Activated CD8-positive, alpha-beta T cell treated with anti-CD3 and anti-CD28 coated beads, Interleukin-2, amount 10 ng/mL, durations not matched to agents 7 days and 5 days (primary cell): ENCODE data around the gene RTP2. TPM values are rescaled to one million over a fixed set of nuclear protein-coding genes. Genes with fewer than 3 reads are reported as not detected.

ENCODE experiments used
- ATAC-seq: fragments of 150-1000 bp; cut with Tn5 transposase; one replicate; pipeline ENCODE4 v1.10.0; 2021; ENCODE audit warnings: moderate library complexity
- CTCF ChIA-PET: fragments of 350-600 bp; sonication (Branson Sonifier 250); formaldehyde crosslinking; loops from one replicate; lab custom pipeline; 2021; ENCODE audit warnings: antibody characterized with exemption; lab: Charles Lee
- POLR2A ChIA-PET: fragments of 350-600 bp; sonication (Branson Sonifier 250); formaldehyde crosslinking; loops from one replicate; lab custom pipeline; 2021; ENCODE audit warnings: antibody characterized with exemption; lab: Charles Lee
- DNase-seq: peaks from one replicate; pipeline ENCODE4 v3.0.0-alpha.2; 2020
- H3K27ac Mint-ChIP-seq: one replicate; pipeline ENCODE4 v1.8.0; 2021; ENCODE audit warnings: mild to moderate bottlenecking, mixed read lengths
- H3K27me3 Mint-ChIP-seq: one replicate; pipeline ENCODE4 v1.8.0; 2021; ENCODE audit warnings: low read depth, mixed read lengths
- H3K36me3 Mint-ChIP-seq: one replicate; pipeline ENCODE4 v1.8.0; 2021; ENCODE audit warnings: low read depth, mixed read lengths
- H3K4me1 Mint-ChIP-seq: one replicate; pipeline ENCODE4 v1.8.0; 2021; ENCODE audit warnings: low read depth, mixed read lengths
- H3K4me3 Mint-ChIP-seq: one replicate; pipeline ENCODE4 v1.8.0; 2021; ENCODE audit warnings: mild to moderate bottlenecking, mixed read lengths
- H3K9me3 Mint-ChIP-seq: one replicate; pipeline ENCODE4 v1.8.0; 2022; ENCODE audit warnings: mixed read lengths; ENCODE audit not compliant: insufficient read depth
- total RNA-seq, 2 experiments: library from RNA; stranded (reverse); gene quantifications; one replicate each; pipeline ENCODE4 v1.2.3, GENCODE V29; 2021

The RTP2 gene
- not detected for total RNA-seq

- CTCF ChIA-PET = interaction anchor here (1.0 to 4.9 kb wide), 5 partner anchors 13 to 383 kb away, joined by 3 to 35 read pairs (median 8); no protein-coding TSS in a partner anchor
- Mint-ChIP-seq H3K27ac (no peak within 1 kb of the TSS), H3K27me3 (peaks cover 10% of the 10 kb centered on the region), H3K4me3 (no peak within 1 kb of the TSS), H3K9me3 (no peaks in the 10 kb centered on the region), H3K36me3 (no peaks in the 10 kb centered on the region), H3K4me1 (no peaks in the 10 kb centered on the region)
- ATAC-seq (no peak), DNase-seq (no peak)
- POLR2A ChIA-PET = no interaction called here
Observed at GRCh38 chr3:187702507-187703033, at the start of gene RTP2. RTP2 (minus strand) TSS chr3:187702557; CDS start chr3:187702128, 429 bp downstream.

GRCh38 chr3:187750513-187751123, 48.3 kb upstream of the RTP2 start:
- ChIA-PET CTCF (interaction anchor here (1.0 to 6.4 kb wide), 7 partner anchors 11 to 224 kb away, joined by 4 to 101 read pairs (median 7); no protein-coding TSS in a partner anchor), POLR2A (interaction anchor here (1.9 to 9.0 kb wide), 2 partner anchors 10 to 49 kb away, joined by 6 to 195 read pairs; no protein-coding TSS in a partner anchor)
- Mint-ChIP-seq H3K4me1 (peaks cover 59% of the 10 kb centered on the region), H3K36me3 (peaks cover 7% of the 10 kb centered on the region), H3K27me3 (no peaks in the 10 kb centered on the region), H3K9me3 (no peaks in the 10 kb centered on the region), H3K27ac (peak overlapping the region; percentile 60), H3K4me3 (peak overlapping the region; percentile 8)
- DNase-seq (no peak), ATAC-seq (no peak)

- Mint-ChIP-seq H3K4me1 (peaks cover 62% of the 10 kb centered on the region), H3K27ac (peak overlapping the region; percentile 60), H3K9me3 (no peaks in the 10 kb centered on the region), H3K4me3 (no peak overlapping the region), H3K36me3 (peaks cover 11% of the 10 kb centered on the region), H3K27me3 (no peaks in the 10 kb centered on the region)
- DNase-seq = no peak
- ChIA-PET CTCF (interaction anchor here (0.7 to 6.4 kb wide), 13 partner anchors 10 to 534 kb away, joined by 3 to 101 read pairs (median 8); no protein-coding TSS in a partner anchor), POLR2A (interaction anchor here (0.6 to 9.0 kb wide), 3 partner anchors 9 to 1082 kb away, joined by 5 to 195 read pairs (median 6); no protein-coding TSS in a partner anchor)
- no peak for ATAC-seq
Observed at GRCh38 chr3:187750006-187750512, 47.7 kb upstream of the RTP2 start.

GRCh38 chr3:187748050-187748481, 45.7 kb upstream of the RTP2 start:
- DNase-seq = peak; percentile 97
- H3K36me3 Mint-ChIP-seq = peaks cover 26% of the 10 kb centered on the region
- peak; percentile 51 for ATAC-seq
- POLR2A ChIA-PET = interaction anchor here (0.6 to 9.0 kb wide), 12 partner anchors 52 to 1204 kb away, joined by 3 to 195 read pairs (median 5); partner anchors contain the start of gene LPP
- no peaks in the 10 kb centered on the region for H3K27me3 Mint-ChIP-seq
- H3K4me3 Mint-ChIP-seq = peak overlapping the region; percentile 100
- no peaks in the 10 kb centered on the region for H3K9me3 Mint-ChIP-seq
- peaks cover 56% of the 10 kb centered on the region for H3K4me1 Mint-ChIP-seq
- peak overlapping the region; percentile 100 for H3K27ac Mint-ChIP-seq
- CTCF ChIA-PET = interaction anchor here (0.6 to 6.4 kb wide), 57 partner anchors 8 to 1293 kb away, joined by 3 to 101 read pairs (median 5); partner anchors contain the start of gene LPP

- Mint-ChIP-seq H3K27me3 (no peaks in the 10 kb centered on the region), H3K4me3 (peak overlapping the region; percentile 100), H3K36me3 (peaks cover 26% of the 10 kb centered on the region), H3K9me3 (no peaks in the 10 kb centered on the region), H3K4me1 (peaks cover 56% of the 10 kb centered on the region), H3K27ac (peak overlapping the region; percentile 100)
- DNase-seq = no peak
- ChIA-PET CTCF (interaction anchor here (0.6 to 6.4 kb wide), 54 partner anchors 9 to 1294 kb away, joined by 3 to 101 read pairs (median 4); partner anchors contain the start of gene LPP), POLR2A (interaction anchor here (0.6 to 9.0 kb wide), 15 partner anchors 52 to 1204 kb away, joined by 3 to 195 read pairs (median 5); partner anchors contain the start of gene LPP)
- ATAC-seq = no peak
Observed at GRCh38 chr3:187747506-187747905, 45.1 kb upstream of the RTP2 start.

- ATAC-seq (no peak), DNase-seq (peak; percentile 53)
- Mint-ChIP-seq H3K4me3 (peak overlapping the region; percentile 100), H3K4me1 (peaks cover 58% of the 10 kb centered on the region), H3K9me3 (no peaks in the 10 kb centered on the region), H3K27me3 (no peaks in the 10 kb centered on the region), H3K27ac (peak overlapping the region; percentile 100), H3K36me3 (peaks cover 28% of the 10 kb centered on the region)
- CTCF ChIA-PET = interaction anchor here (1.0 to 6.4 kb wide), 51 partner anchors 8 to 1295 kb away, joined by 3 to 101 read pairs (median 5); partner anchors contain the start of gene LPP
- POLR2A ChIA-PET = interaction anchor here (0.9 to 9.0 kb wide), 21 partner anchors 9 to 1168 kb away, joined by 3 to 195 read pairs (median 5); partner anchors contain the start of gene LPP
Observed at GRCh38 chr3:187746442-187747281, 44.3 kb upstream of the RTP2 start.

GRCh38 chr3:187746059-187746441, 43.7 kb upstream of the RTP2 start:
- Mint-ChIP-seq H3K36me3 (peaks cover 30% of the 10 kb centered on the region), H3K4me3 (peak overlapping the region; percentile 100), H3K27ac (peak overlapping the region; percentile 100), H3K9me3 (no peaks in the 10 kb centered on the region), H3K27me3 (no peaks in the 10 kb centered on the region), H3K4me1 (peaks cover 55% of the 10 kb centered on the region)
- no peak for DNase-seq
- POLR2A ChIA-PET = interaction anchor here (0.7 to 9.0 kb wide), 36 partner anchors 34 to 1415 kb away, joined by 3 to 195 read pairs (median 5); partner anchors contain the start of gene LPP
- no peak for ATAC-seq
- CTCF ChIA-PET = interaction anchor here (0.8 to 6.4 kb wide), 22 partner anchors 8 to 1295 kb away, joined by 3 to 101 read pairs (median 6); partner anchors contain the start of gene LPP

GRCh38 chr3:187745201-187746058, 43.1 kb upstream of the RTP2 start, which contains the start of gene BCL6:
BCL6 (minus strand) TSS chr3:187745468; CDS start chr3:187733693, 11,775 bp downstream.
- Mint-ChIP-seq H3K4me3 (peak within 1 kb of the TSS; percentile 100), H3K27me3 (no peaks in the 10 kb centered on the region), H3K4me1 (peaks cover 55% of the 10 kb centered on the region), H3K9me3 (no peaks in the 10 kb centered on the region), H3K27ac (peak within 1 kb of the TSS; percentile 100), H3K36me3 (peaks cover 30% of the 10 kb centered on the region)
- ChIA-PET CTCF (interaction anchor here (0.7 to 6.4 kb wide), 26 partner anchors 55 to 1304 kb away, joined by 3 to 101 read pairs (median 4); partner anchors contain the start of gene LPP), POLR2A (interaction anchor here (0.5 to 9.0 kb wide), 42 partner anchors 34 to 1415 kb away, joined by 3 to 195 read pairs (median 5); partner anchors contain the start of gene LPP)
- DNase-seq (peak; percentile 94), ATAC-seq (peak; percentile 42)

GRCh38 chr3:187744169-187745151, 42.1 kb upstream of the RTP2 start:
- H3K4me1 Mint-ChIP-seq = peaks cover 53% of the 10 kb centered on the region
- ChIA-PET CTCF (interaction anchor here (0.8 to 6.4 kb wide), 18 partner anchors 55 to 1297 kb away, joined by 3 to 101 read pairs (median 10); partner anchors contain the start of gene LPP), POLR2A (interaction anchor here (0.6 to 9.0 kb wide), 24 partner anchors 55 to 1309 kb away, joined by 3 to 195 read pairs (median 6); partner anchors contain the start of gene LPP)
- peak; percentile 7 for ATAC-seq
- peak overlapping the region; percentile 100 for H3K27ac Mint-ChIP-seq
- peaks cover 30% of the 10 kb centered on the region for H3K36me3 Mint-ChIP-seq
- DNase-seq = peak; percentile 64
- no peaks in the 10 kb centered on the region for H3K27me3 Mint-ChIP-seq
- no peaks in the 10 kb centered on the region for H3K9me3 Mint-ChIP-seq
- peak overlapping the region; percentile 100 for H3K4me3 Mint-ChIP-seq
